CD4-positive, alpha-beta T cell (primary cell): ENCODE measurements around the gene CABYR. TPM values are rescaled to one million over a fixed set of nuclear protein-coding genes. Genes with fewer than 3 reads are reported as not detected.

Source experiments
- ATAC-seq: fragments of 200-7000 bp; cut with Tn5 transposase; one replicate; pipeline ENCODE4 v1.10.0; 2022; ENCODE audit warnings: mild to moderate bottlenecking; ENCODE audit not compliant: poor library complexity
- CTCF ChIA-PET: fragments of 350-600 bp; sonication (Branson Sonifier 250); formaldehyde crosslinking; loops from one replicate; lab custom pipeline; 2021; ENCODE audit warnings: antibody characterized with exemption, inconsistent platforms; lab: Charles Lee
- POLR2A ChIA-PET: fragments of 350-600 bp; sonication (Branson Sonifier 250); formaldehyde crosslinking; loops from one replicate; lab custom pipeline; 2021; ENCODE audit warnings: antibody characterized with exemption, inconsistent platforms; lab: Charles Lee
- DNase-seq, 14 experiments: peaks; one replicate each; pipeline ENCODE4 v3.0.0-alpha.2; 2013 to 2020; ENCODE audit warnings: mixed read lengths in 2 of 14
- H3K27ac ChIP-seq, 2 donors: one replicate each; pipeline versions ENCODE4 v1.5.1 to v1.7.0; 2013; ENCODE audit warnings: low read length in 2 of 2, low read depth in 1 of 2, mild to moderate bottlenecking in 1 of 2
- H3K27me3 ChIP-seq, 2 experiments: 1 replicate in 1 of 2; 2 replicates in 1 of 2; pipeline versions ENCODE4 v1.6.1 to v1.7.0; 2013; ENCODE audit warnings: low read length in 2 of 2, control low read depth in 1 of 2, mild to moderate bottlenecking in 1 of 2, moderate library complexity in 1 of 2; ENCODE audit not compliant: insufficient read depth in 2 of 2, control insufficient read depth in 1 of 2
- H3K36me3 ChIP-seq: one replicate; pipeline ENCODE4 v1.6.1; 2013; ENCODE audit warnings: low read length, control low read depth; ENCODE audit not compliant: insufficient read depth
- H3K4me1 ChIP-seq: one replicate; pipeline ENCODE4 v1.6.1; 2013; ENCODE audit warnings: low read length, control low read depth; ENCODE audit not compliant: insufficient read depth
- H3K4me3 ChIP-seq: one replicate; pipeline ENCODE4 v1.5.1; 2013; ENCODE audit warnings: mild to moderate bottlenecking, low read length, moderate library complexity
- H3K9me3 ChIP-seq, 2 experiments: 1 replicate in 1 of 2; 2 replicates in 1 of 2; pipeline versions ENCODE4 v1.6.1 to v1.7.0; 2013; ENCODE audit warnings: low read length in 2 of 2, mild to moderate bottlenecking in 2 of 2, control low read depth in 1 of 2, moderate library complexity in 1 of 2; ENCODE audit not compliant: control insufficient read depth in 1 of 2, insufficient read depth in 1 of 2
- H3K27ac Mint-ChIP-seq: one replicate; pipeline ENCODE4 v1.8.0; 2020; ENCODE audit warnings: mixed read lengths
- H3K27me3 Mint-ChIP-seq: one replicate; pipeline ENCODE4 v1.8.0; 2021; ENCODE audit warnings: mixed read lengths
- H3K36me3 Mint-ChIP-seq: one replicate; pipeline ENCODE4 v1.8.0; 2021; ENCODE audit warnings: low read depth, mixed read lengths
- H3K4me1 Mint-ChIP-seq: one replicate; pipeline ENCODE4 v1.8.0; 2021; ENCODE audit warnings: low read depth, mixed read lengths
- H3K4me3 Mint-ChIP-seq: one replicate; pipeline ENCODE4 v1.8.0; 2020; ENCODE audit warnings: mild to moderate bottlenecking, mixed read lengths
- H3K9me3 Mint-ChIP-seq: one replicate; pipeline ENCODE4 v1.8.0; 2020; ENCODE audit warnings: mixed read lengths
- CTCF ChIP-seq: fragments of 200-600 bp; IDR thresholded peaks from one replicate; pipeline ENCODE4 v1.8.0; 2022; ENCODE audit warnings: antibody characterized with exemption, mild to moderate bottlenecking
- intact Hi-C, 2 experiments: fragments of 100-400 bp; cut with DNase I in 1 of 2; cut with micrococcal nuclease in 1 of 2; formaldehyde crosslinking; loops; one replicate each; pipeline versions ENCODE4 v1.15.1 to v1.9.0; 2023 to 2025; cut with DNase I, micrococcal nuclease
- total RNA-seq, 174 experiments: library from RNA in 2 of 174; stranded (reverse) in 2 of 174; gene quantifications; one replicate each; pipeline ENCODE4 v1.2.3 and lab custom pipeline; 2021 to 2026

CABYR gene
- total RNA-seq, 2 experiments from 2014 or later, result 0.75 to 0.85 TPM

- POLR2A ChIA-PET, result no interaction called here
- intact Hi-C loops, result no loop called here
- no peak for ATAC-seq
- Histone ChIP-seq H3K4me1 (no peaks in the 10 kb centered on the region), H3K36me3 (no peaks in the 10 kb centered on the region), H3K4me3 (no peak overlapping the region), H3K27me3 (no peaks in the 10 kb centered on the region), H3K9me3 (no peaks in the 10 kb centered on the region), H3K27ac (no peak overlapping the region)
- no peaks in the 10 kb centered on the region for H3K9me3 Mint-ChIP-seq
- no peak for DNase-seq
- no peak for TF ChIP-seq CTCF
- no peak overlapping the region for H3K27ac Mint-ChIP-seq
- H3K4me3 Mint-ChIP-seq, result no peak overlapping the region
- no peaks in the 10 kb centered on the region for H3K27me3 Mint-ChIP-seq
- H3K4me1 Mint-ChIP-seq, result no peaks in the 10 kb centered on the region
- CTCF ChIA-PET, result no interaction called here
- no peaks in the 10 kb centered on the region for H3K36me3 Mint-ChIP-seq
Measured at GRCh38 chr18:24160086-24160485, 21.2 kb downstream of the CABYR start.

DNA sequence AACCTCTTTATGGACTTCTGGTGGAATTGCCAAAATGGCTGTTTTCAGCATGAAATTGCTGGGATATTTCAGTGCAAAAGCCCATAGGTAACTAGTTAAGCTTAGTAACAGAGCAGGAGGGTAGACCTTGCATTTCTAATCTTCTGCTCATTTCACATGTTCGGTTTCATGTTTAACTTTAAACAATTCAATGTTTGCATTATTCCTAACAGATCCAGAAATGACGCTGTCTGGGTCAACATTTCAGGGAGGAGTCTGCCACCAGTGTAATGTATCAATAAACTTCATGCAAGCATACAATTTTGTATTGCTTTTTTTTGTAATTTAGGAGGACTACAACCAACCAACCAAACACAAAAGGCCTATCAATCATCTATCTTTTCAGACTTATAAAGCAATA is 22.4 kb downstream of the CABYR start:
- no peaks in the 10 kb centered on the region for H3K36me3 ChIP-seq
- DNase-seq (no peak), ATAC-seq (no peak)
- H3K27me3 Mint-ChIP-seq, result no peaks in the 10 kb centered on the region
- H3K27ac ChIP-seq, result no peak overlapping the region
- ChIA-PET POLR2A (no interaction called here), CTCF (no interaction called here)
- H3K4me3 Mint-ChIP-seq, result no peak overlapping the region
- no peak overlapping the region for H3K4me3 ChIP-seq
- H3K4me1 Mint-ChIP-seq, result no peaks in the 10 kb centered on the region
- no peaks in the 10 kb centered on the region for H3K27me3 ChIP-seq
- no peaks in the 10 kb centered on the region for H3K36me3 Mint-ChIP-seq
- no peaks in the 10 kb centered on the region for H3K9me3 Mint-ChIP-seq
- no peak overlapping the region for H3K27ac Mint-ChIP-seq
- TF ChIP-seq CTCF, result no peak
- intact Hi-C loops, result no loop called here
- H3K4me1 ChIP-seq, result no peaks in the 10 kb centered on the region
- H3K9me3 ChIP-seq, result no peaks in the 10 kb centered on the region

DNA sequence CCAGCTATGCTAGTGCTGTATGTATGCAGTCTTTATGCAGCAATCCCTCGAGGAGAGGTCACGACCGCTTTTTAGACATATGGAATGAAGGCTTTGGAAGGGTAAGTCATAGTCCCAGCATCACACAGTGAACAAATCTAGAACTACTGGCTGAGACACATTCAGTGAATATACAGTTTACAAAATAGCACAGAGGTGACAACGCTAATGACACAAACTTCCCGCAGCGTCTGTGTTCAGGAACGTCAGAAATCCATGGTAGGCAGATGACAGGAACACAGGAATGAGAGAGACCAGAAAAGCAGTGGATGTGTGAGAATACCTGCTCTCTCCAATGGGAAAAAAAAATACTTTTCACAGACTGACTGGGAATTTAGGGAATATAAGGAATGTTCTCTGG is 29.6 kb downstream of the CABYR start:
- ChIA-PET POLR2A (no interaction called here), CTCF (no interaction called here)
- H3K9me3 Mint-ChIP-seq, result no peaks in the 10 kb centered on the region
- no peaks in the 10 kb centered on the region for H3K27me3 Mint-ChIP-seq
- DNase-seq, result no peak
- H3K27ac Mint-ChIP-seq, result no peak overlapping the region
- no peak overlapping the region for H3K4me3 Mint-ChIP-seq
- Histone ChIP-seq H3K4me1 (no peaks in the 10 kb centered on the region), H3K4me3 (no peak overlapping the region), H3K27ac (no peak overlapping the region), H3K36me3 (no peaks in the 10 kb centered on the region), H3K27me3 (no peaks in the 10 kb centered on the region), H3K9me3 (no peaks in the 10 kb centered on the region)
- intact Hi-C loops, result no loop called here
- no peak for ATAC-seq
- no peaks in the 10 kb centered on the region for H3K36me3 Mint-ChIP-seq
- TF ChIP-seq CTCF, result no peak
- H3K4me1 Mint-ChIP-seq, result no peaks in the 10 kb centered on the region
